AG20443 (cell line): ENCODE measurements around the gene NKX3-2.

ENCODE experiments used
- DNase-seq: peaks from one replicate; pipeline ENCODE4 v3.0.0; 2012; ENCODE audit warnings: low spot score, mixed read lengths

The NKX3-2 gene

DNA sequence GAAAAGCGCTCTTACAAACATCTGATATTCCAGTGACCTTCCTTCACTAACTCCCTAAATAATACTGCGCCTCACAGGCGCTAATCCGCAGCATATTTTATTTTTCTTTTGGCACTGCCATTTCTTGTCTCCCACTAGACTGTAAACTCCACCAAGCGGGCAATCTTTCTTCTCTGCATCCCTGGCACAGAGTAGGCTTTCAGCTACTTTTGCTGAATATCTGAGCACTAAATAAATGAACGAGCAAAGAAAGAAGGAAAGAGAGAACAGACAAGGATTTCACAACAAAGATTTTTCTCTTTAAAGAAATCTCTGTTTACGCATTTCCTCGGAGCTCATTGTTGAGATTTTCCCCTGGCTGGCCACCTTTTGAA, 12.7 kb downstream of the NKX3-2 start:
- DNase-seq = no peak

DNA sequence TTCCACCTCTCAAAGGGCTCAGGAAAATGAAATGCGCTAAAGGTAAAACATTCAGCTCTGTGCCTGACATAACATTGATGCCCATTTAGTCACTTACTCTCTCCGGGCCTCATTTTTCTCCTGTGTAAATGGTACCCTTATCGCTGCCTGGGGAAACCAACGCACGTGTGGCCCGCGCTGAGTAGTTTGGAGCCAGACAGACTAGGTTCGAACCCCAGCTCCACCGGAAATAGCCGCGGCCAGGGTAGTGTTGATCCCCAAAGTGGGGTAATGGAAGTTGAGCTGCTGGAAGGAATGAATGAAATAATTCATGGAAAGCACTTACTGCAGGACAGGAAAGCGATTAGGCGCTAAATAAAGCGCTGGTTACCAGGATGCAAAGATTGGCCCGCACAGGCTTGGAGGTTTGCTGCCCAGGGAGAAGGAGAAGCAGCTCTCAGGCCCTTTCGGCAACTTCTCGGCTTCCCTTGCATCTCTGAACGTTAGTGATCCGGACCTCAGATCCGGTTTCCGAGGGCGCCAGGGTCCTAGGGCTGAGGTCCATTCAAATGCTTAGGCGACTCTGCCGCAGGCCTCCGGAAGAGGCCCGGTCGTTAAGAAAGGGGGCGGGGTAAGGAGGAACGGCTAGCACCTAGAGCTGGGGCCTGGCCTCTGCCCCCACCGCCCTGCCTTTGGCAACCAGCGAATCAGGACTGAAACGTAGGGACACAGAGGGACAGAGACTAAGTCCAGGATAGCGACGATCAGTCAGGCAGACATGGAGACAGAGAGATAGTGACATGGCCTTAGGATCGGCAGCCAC, 13.3 kb downstream of the NKX3-2 start:
- DNase-seq = peak; percentile 8

DNA sequence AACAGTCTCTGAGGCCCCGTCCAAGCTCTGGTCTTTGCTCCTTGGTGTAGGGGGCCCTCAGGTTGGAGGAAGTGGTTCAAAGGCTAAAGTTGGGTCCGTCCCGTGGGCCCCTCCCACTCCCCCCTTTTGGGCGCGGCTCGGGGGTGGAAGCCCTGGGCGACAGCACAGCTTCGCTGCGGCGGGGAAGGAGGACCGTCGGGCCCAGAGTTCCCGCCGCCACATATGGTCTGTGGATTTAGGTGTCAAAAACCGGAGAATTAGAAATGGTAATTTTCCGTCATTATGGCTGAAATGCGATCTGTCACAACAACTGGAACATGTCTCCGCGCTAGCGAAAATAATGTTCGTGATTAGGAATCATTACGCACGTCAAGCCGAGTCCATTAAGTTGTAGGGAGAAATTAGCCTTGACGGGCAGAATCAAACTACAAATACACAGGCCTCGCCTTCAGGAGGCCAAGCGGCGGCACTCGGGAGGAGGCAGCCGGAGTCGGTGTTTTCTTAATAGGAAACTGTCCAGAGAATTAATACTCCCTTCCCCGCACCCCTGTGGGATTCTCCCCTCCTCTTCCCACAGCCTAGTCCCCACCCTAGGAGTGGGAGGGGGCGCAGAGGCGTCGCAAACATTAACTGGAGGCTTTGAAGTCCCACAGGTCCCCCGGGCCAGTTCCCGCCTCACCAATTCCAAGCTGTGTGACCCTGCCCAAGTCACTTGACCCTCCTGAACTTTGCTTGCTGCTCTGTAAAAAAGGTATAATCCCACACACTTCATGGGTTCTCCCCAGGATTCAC, 15.0 kb downstream of the NKX3-2 start:
- DNase-seq = peak; percentile 7

DNA sequence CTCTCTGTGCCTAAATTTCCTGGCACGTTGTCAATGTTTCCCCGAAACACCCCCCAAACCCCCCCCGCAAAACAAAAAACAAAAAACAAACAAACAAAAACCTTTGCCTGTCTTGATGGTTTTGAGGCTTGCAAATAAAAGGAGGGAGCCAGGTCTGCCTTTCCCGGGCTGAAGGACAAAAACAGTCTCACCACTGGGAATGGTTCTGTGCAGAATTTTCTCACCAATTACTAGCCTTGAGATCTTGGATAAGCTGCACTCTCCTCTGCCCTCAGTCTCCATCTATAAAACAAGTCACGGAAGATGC, 15.5 kb downstream of the NKX3-2 start:
- DNase-seq = no peak

DNA sequence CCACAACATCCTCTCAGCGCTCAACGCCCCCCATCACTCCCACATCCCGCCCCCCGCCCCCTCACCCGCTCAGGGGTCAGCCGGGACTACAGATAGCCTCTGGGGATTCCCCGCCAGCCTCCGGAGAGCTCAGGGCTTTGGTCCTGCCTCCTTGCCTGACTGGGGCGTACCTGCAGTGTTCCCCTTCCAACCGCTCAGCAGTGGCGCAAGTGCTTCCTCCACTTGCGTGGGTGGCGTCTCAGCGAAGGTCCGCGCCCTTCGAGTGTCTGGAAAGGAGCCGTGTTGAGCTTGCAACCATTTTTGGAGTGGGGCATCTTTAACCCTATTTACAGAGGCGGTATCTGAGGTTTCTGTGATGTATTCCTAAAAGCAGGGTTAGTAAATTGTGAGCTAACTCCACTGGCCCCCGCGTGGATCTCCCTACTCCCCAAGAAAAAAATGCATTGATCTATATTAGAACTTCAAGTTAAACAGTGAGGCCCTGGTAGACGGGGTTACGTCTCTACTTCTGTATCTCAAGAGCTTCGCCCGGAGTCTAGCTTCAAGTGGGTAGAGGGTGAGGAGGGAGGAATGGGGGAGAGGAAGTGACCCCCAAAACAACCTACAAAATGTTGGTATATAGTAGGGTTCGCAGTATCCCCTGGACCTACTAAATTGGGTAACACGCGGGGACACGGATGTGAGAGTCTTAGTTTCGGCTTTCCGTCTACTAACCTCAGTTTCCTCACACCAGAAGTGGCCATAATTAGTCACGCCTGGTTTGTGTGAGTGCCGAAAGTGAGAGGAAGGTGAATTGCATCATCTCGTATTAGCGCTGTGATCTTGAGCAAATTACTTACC, 16.1 kb downstream of the NKX3-2 start:
- peak; percentile 20 for DNase-seq

DNA sequence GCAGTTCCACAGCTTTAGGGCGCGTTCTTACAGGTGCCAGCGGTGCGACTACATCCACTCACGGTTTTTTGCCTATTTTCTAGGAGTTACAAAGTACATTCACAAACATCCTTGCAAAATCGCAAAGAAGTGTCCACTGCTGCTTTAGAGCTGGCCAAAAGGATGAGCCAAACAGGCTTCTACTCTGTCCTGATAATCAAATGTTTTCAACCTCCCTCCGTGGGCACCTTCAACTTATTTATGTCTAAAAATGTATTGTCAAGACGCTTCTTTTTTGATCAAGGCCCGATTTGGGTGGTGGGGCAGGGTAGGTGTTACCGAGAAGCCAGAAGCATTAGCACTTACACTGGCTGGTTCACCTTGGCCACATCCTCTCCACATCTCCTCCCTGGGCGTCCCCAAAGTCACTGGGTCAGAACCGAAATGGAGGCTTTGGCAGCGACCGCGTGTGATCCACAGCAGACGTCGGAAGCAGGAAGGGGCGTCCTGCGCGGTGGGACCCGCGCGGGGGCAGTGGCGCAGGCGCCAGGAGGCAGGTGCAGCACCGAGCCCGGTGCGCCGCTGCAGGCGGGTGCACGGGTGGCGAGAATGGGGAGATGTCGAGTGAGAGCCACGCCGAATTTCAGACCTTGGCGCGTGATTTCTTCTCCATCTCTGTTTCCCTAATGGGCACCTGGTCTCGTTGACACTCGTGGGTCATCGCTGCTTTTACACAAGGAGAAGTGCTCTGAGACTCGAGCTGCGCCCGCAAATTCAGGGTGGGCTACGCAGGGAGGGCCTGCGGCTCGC, 16.9 kb downstream of the NKX3-2 start:
- DNase-seq = peak; percentile 6

DNA sequence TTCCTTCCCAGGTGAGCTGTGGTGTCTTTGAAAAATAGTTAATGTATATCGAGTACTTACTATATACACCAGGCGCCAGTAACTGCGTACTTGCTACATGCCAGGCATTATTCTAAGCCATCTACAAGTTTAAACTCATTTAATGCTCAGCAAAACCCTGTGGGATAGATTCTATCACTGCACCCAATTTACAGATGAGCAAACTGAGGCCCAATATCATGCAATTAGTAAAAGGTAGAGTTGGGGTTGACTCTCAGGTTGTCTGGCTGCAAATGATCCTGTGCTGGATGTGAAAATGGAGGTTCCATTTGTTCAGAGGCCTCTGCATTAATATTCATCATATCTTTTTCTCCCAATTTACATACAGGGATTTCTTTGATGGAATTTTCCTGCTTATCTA, 17.6 kb downstream of the NKX3-2 start:
- DNase-seq = no peak

DNA sequence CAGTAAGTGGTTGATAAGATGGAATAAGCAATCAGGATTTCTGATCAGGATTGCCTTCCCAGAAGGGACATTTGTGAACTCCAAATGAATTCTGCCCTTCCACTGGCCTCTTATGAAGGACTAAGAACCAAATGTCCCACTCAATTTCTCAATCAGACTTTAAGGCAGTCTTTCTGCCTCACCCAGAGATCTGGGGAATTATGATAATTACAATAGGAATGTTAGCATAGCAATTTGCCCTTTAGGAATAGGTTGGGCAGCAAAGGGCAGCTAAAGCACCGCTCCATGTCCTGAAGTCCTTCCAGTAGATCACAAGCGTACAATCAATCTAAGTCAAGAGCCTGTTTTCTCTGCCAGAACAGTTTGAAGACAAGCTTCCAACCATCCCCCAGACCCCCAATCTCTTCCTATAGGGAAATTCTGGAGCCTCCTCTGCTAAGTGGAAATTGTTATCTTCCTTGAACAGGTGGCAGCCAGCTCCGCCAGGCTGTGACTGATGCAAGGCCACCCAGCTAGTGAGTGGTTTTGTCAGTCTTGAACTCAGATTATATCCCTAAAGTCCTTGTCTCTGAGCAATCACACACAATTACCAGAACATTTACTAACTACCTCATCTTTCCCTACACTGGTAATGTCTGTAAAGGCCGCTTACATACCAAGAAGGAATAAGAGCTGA, 18.6 kb downstream of the NKX3-2 start:
- peak; percentile 9 for DNase-seq

DNA sequence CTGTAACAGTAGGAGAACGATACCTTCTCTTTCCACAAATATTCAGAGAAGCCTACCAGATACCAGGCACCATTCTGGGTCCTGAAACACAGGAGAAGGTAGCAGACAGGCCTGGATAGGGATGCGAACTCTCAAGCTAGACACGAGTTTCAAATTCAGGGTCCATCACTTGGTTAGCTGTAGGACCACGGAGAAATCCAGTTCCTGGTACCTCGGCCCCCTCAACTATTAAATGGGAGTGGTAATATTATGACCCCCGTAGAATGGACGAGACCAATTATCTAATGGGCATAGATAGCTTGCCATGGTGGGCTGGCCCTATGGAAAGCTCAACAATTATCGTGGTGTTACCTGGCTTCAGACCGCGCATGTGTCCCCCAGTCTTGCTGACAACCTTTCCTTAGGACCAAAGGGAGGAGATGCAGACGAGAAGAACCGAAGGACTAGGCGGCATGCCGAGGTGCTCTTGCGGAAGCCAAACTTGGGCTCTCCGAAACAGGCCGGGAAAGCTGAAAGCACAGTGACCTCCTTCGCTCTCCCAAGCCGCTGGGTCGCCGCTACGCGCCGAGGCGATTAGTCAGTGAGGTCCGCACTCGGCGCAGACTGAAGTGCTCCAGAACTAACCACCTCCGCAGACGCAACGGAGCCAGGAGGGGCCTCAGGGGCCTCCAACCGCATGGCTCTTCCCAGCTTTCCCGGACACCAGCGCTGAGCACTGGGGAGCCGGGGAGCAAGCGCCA, 19.6 kb downstream of the NKX3-2 start:
- DNase-seq = peak; percentile 49

DNA sequence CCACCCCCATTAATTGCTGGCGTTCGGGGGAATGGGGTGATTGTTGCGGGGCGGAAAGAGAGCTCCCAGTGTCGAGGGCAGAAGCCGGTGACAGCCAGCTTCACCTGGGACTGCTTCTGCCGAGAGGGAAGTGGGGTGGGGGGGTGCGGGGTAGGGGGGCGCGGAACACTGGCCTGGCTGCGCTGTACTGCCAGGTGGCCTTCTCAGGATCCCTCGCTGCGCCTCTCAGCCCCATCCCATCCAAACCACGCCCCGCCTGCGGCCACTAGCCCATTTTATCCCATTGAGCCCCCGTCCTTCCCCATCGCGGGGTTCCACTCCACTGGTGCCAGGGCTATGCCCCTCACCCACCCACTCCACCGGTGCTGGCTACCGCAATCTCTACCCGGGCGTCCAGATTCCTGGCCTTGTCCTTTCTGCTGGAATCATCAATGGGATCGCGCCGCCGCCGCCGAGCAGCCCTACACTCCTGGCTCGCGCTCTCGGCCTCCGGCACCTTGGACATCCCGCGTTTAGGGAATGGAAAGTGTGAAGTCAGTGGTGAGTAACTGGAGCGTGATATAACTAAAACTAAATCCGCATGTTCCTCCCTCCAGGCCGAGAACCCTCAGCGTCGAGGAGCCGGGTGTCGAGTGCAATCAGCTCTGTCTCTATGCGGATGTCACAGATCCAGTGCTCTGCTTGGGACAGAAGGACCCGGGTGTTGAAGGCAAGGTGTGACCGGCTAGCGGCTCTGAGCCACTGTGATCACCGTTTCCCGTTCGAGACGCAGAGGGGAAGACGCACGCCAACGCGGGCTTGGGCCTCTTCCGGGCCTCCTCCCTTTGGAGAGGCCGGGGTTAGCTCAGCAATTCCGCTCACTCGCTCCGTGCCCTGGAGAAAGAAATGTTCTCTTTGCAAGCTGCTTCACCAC, 20.5 kb downstream of the NKX3-2 start:
- DNase-seq = peak; percentile 9

DNA sequence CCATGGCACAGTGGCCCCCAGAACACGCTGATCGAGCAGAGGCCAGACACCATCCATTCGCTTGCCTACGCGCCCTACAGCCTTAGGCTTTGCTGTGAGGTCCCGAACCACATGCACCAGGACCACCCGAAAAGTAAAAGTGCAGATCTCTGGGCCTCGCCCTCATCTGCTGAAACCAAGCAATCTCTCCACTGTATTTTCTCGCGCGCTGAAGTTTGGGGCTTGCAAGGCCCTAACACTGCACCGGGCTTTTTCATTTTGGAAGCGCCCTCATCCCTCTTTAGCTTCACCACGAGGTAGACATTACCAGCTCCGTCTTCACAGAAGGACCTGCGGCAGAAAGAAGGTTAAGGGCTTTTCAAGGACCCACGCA, 21.2 kb downstream of the NKX3-2 start:
- no peak for DNase-seq

DNA sequence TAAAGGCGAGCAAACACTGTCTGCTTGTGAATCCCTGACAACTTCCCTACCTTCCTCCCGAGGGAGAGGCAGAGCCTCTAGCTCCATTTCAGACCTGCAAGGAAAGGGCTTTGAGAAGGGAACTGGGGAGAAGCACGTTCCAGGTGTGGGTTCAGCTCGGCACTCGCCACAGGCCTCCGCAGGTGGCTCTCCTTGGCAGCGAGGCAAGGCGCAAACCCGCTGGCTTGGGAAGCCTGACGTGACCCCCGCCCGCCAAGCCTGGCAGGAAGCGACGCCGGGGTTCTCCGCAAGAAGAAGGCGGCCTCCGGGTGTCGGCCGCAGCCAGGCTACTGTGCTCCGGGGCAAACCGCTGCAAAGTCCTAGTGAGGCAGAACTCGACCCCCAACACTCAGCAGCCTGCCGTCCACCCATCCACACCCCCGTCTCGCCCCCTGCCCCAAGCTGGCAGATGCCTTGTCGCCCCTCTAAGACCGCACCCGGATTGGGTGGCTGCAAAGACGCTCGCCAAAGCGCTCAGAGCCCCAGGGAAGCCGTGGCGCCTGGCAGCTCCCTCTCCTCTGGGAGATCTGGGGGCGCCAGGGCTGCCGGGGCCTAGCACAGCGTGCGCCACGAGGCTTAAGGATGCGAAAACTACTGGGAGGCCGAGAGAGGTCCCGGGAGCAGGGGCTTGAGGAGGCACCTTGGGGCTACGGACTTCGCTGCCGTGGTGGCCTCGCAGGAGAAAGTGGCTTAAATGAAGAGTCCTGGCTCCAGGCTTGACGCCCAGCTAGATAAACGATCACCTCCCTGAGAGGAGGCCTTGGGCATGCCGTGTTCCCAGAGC, 21.8 kb downstream of the NKX3-2 start:
- peak; percentile 14 for DNase-seq

DNA sequence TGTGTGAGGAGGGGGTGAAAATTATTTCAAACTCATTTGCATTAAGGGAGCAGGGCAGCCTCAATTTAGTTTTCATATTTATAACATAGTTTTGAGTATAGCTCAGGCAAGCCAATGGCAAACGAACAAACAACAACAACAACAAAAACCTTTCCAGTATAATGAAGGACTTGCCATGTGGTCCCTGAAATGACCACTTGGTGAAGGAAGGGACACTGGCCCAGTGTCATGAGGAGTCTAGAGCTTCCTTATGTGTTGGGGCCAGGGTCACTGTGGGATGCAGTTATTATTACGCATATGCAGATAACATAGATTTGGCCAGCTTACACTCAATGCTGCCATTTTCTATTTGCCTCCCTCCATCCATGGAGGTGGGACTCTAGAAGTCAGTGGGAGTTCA, 23.3 kb downstream of the NKX3-2 start:
- DNase-seq = no peak

DNA sequence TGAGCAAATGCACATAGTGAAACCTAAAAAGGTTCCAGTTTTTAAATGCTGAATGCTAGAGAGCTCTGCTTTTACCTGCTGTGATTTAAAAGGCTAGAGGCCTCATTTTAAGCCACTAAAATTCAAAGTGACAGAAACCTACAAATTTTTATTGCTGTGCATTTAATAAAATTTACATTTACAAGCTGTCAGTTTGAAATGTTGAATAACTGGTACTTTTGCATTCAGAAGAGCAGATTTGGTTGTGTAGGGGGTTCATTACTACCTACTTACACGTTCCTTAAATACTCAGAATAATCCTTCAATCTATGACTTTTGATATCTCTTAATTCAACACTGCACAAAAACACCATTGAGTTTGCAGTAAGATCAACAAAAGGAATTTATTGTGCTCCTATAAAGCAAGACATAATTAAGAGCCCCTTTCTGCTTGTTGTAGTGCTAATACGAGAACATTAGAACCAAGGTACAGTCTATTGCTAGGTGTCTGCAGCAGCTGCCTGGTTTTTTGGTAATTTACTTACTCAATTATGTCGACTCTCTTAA, 27.9 kb downstream of the NKX3-2 start:
- DNase-seq = no peak

DNA sequence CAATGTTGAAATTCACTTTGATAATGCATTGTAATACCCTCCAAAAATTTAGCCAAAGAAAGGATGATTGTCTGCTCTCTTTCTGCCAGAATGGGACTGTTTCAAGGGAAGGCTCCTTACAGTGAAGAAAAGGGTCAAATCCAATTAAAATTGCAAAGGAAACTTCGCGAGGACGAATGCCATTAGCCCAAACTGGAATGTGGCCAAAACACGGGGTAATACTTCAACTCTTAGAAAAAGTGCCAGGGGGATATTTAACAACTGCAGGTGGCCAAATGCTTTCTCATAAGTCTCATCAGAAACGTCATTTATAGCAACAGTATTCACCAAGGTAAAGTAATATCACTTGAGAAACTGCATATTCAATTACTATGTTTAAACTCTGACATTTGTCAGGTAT, 29.0 kb downstream of the NKX3-2 start:
- DNase-seq = no peak

DNA sequence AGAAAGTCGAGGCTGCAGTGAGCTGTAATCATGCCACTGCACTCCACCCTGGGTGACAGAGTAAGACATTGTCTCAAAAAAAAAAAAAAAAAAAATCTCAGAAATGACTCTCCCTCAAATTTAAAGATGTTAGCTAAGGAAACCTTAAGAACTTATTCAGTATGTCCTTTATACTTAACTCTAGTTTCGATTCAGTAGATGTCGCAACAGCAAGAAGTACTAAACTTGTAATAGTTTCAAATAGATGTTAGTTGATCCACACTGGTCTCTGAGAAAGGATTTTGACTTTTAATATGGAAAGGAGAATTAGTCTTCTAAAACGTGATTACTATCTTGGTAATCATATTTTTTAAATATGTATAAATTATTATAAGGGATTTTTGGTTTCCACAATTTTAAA, 29.6 kb downstream of the NKX3-2 start:
- DNase-seq = no peak

DNA sequence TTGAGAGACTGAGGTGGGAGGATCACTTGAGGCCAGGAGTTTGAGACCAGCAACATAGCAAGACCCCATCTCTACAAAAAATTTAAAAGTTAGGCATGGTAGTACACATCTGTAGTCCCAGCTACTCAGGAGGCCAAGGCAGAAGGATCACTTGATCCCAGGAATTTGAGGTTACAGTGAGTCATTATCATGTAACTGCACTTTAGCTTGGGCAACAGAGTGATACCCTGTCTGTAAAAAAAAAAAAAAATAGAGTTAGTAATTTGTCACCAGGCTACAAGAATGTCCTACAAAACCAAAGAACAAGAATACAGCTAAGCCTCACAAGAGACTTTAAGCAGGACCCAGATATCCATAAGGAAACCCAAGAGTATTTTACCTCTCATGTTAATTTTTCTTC, 33.2 kb downstream of the NKX3-2 start:
- DNase-seq = no peak

DNA sequence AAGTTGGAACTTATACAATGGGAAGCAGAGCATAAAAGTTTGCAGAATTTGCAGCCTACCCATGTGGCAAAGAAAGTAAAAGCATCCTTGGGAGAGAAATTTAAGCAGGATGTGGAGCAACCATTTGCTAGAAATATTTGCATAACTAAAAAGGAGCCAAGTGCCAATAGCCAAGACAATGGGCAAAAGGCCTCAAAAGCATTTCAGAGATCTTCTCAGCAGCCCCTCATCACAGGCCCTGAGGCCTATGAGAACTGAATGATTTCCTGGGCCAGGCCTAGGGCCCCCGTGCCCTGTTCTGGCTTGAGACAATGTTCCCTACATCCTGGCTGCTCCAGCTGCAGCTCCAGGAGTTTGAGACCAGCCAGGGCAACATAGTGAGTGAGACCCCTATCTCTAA, 34.9 kb downstream of the NKX3-2 start:
- DNase-seq = no peak

DNA sequence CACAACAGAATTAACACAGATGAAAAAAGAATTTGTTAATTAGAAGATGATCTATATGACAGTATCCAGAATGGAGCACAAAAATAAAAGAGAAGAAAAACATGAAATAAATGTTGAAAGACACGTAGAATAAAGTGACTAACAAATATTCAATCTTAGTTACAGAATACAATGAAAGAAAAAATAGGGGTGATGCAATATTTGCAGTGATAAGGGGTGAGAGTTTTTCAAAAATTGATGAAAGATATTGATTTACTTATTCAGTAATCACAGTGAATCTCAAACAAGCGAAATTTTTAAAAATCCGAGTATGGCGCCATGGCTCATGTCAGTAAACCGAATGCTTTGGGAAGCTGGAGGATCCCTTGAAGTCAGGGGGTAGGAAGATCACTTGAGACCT, 39.9 kb downstream of the NKX3-2 start:
- no peak for DNase-seq
